Activated CD4-positive, alpha-beta memory T cell treated with anti-CD3 and anti-CD28 coated beads, Interleukin-2, amount 10 ng/mL, durations not matched to agents 7 days and 5 days (primary cell): ENCODE results near the gene CASKIN2. TPM values are rescaled to one million over a fixed set of nuclear protein-coding genes. Genes with fewer than 3 reads are reported as not detected.
"Not testable (repeated sequence)": the region's sequence is repeated elsewhere in the genome, so short reads cannot be mapped to it uniquely, and the experiment has no call there.

Experiments
- CTCF ChIA-PET: fragments of 350-600 bp; sonication (Branson Sonifier 250); formaldehyde crosslinking; loops from one replicate; lab custom pipeline; 2021; ENCODE audit warnings: antibody characterized with exemption, inconsistent platforms; lab: Charles Lee
- POLR2A ChIA-PET: fragments of 350-600 bp; sonication (Branson Sonifier 250); formaldehyde crosslinking; loops from one replicate; lab custom pipeline; 2021; ENCODE audit warnings: antibody characterized with exemption; lab: Charles Lee
- DNase-seq: peaks from one replicate; pipeline ENCODE4 v3.0.0-alpha.2; 2020
- H3K27ac Mint-ChIP-seq: one replicate; pipeline ENCODE4 v1.8.0; 2021; ENCODE audit warnings: mild to moderate bottlenecking, mixed read lengths
- H3K27me3 Mint-ChIP-seq: one replicate; pipeline ENCODE4 v1.8.0; 2021; ENCODE audit warnings: mixed read lengths
- H3K36me3 Mint-ChIP-seq: one replicate; pipeline ENCODE4 v1.8.0; 2021; ENCODE audit warnings: low read depth, mixed read lengths
- H3K4me1 Mint-ChIP-seq: one replicate; pipeline ENCODE4 v1.8.0; 2021; ENCODE audit warnings: mixed read lengths
- H3K4me3 Mint-ChIP-seq: one replicate; pipeline ENCODE4 v1.8.0; 2021; ENCODE audit warnings: mild to moderate bottlenecking, mixed read lengths
- H3K9me3 Mint-ChIP-seq: one replicate; pipeline ENCODE4 v1.8.0; 2021; ENCODE audit warnings: mixed read lengths
- total RNA-seq, 2 experiments: library from RNA; stranded (reverse); gene quantifications; one replicate each; pipeline ENCODE4 v1.2.3, GENCODE V29; 2021

Gene CASKIN2
- total RNA-seq, 2 experiments from 2014 or later = 1.5 to 1.9 TPM

DNA sequence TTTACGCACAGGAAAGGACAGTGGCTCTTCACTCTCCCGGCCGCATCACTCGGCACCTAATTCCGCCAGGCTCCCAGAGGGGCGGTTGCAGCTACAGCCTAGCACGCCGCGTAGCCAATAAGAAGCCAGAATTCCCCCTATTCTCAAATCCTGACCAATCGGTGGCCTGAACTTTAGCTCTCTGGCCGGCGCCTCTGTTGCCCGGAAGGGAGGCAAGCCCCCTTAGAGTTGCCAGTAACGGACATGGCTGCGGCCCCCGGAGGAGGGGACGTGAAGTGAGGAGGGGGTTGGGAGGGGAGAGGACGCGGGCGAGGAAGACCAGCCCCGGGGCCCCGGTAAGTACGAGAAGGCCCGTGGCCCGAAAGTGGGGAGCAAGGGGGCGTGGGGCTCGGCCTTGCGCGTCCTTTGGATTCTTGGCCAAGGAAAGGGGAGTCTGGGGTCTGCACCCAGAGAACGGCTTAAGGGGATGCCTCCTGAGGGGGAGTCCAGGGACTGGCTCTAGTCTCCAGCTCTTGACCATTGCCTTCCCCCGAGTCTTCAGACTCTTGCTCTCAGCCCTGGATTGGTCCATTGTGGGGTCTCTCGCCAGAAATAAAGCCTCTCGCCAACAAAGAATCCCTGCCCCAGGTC, 58.8 kb downstream of the CASKIN2 start, which contains the start of gene TMEM94:
TMEM94 (plus strand) TSS at position 219 of the 630 bp plus-strand sequence. CDS start 15,271 bp downstream, outside the sequence.
- Mint-ChIP-seq H3K9me3 (no peaks in the 10 kb centered on the region), H3K4me3 (peak within 1 kb of the TSS; percentile 87), H3K4me1 (peaks cover 35% of the 10 kb centered on the region), H3K27me3 (no peaks in the 10 kb centered on the region), H3K27ac (peak within 1 kb of the TSS; percentile 72), H3K36me3 (no peaks in the 10 kb centered on the region)
- DNase-seq = peak; percentile 94
- CTCF ChIA-PET = interaction anchor here (0.8 to 2.6 kb wide), 20 partner anchors 9 to 333 kb away, joined by 3 to 14 read pairs (median 4); partner anchors contain the start of genes GGA3, LLGL2, MIF4GD and MRPS7
- POLR2A ChIA-PET = interaction anchor here (0.7 to 2.5 kb wide), 34 partner anchors 9 to 583 kb away, joined by 3 to 13 read pairs (median 4); partner anchors contain the start of genes FDXR, GGA3, MIF4GD and MRPS7

DNA sequence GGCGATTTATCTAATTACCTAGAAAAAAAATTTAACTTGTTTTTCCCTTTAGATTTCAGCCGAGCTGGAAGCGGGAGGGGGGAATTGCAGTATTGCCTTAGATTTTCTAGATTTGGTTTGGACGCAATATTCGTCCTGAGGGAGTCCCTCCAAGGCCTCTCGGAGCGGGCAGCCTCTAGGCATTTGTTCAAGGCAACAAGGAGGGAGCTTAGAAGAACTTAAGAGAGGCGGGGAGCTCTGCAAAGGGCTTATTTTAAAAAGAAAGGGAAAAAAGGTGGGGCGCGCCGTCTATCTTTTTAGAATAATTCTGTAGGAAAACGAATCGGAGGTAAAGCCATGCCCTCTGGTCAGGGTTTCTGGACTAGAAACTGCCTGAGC, 59.3 kb downstream of the CASKIN2 start:
- Mint-ChIP-seq H3K27ac (peak overlapping the region; percentile 72), H3K4me3 (peak overlapping the region; percentile 87), H3K4me1 (peaks cover 35% of the 10 kb centered on the region), H3K9me3 (no peaks in the 10 kb centered on the region), H3K36me3 (no peaks in the 10 kb centered on the region), H3K27me3 (no peaks in the 10 kb centered on the region)
- POLR2A ChIA-PET = interaction anchor here (0.7 to 2.5 kb wide), 31 partner anchors 8 to 583 kb away, joined by 3 to 13 read pairs (median 4); partner anchors contain the start of genes FDXR, GGA3, MIF4GD and MRPS7
- DNase-seq = no peak
- CTCF ChIA-PET = interaction anchor here (0.8 to 2.6 kb wide), 20 partner anchors 9 to 332 kb away, joined by 3 to 14 read pairs (median 4); partner anchors contain the start of genes GGA3, LLGL2, MIF4GD and MRPS7

DNA sequence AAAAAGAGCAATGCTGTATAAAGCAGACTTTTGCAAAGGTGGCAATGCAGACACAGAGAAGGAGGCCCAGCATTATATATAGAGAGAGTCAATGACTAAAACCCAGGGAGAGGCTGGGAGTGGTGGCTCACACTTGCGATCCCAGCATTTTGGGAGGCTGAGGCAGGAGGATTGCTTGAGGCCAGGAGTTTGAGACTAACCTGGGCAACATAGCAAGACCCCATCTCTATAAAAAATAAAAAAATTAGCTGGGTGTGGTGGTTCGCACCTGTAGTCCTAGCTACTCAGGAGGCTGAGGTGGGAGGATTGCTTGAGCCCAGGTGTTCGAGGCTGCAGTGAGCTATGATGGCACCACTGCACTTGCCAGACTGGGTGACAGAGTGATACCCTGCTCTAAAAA, 60.7 kb downstream of the CASKIN2 start:
- ChIA-PET CTCF (interaction anchor here (1.6 kb wide), 1 partner anchor 299 kb away, joined by 4 read pairs; no protein-coding TSS in a partner anchor), POLR2A (interaction anchor here (2.5 kb wide), 1 partner anchor 184 kb away, joined by 9 read pairs; the partner anchor contains the start of gene MIF4GD)
- not testable (repeated sequence) for H3K27me3 Mint-ChIP-seq, H3K4me3 Mint-ChIP-seq, DNase-seq, H3K36me3 Mint-ChIP-seq, H3K27ac Mint-ChIP-seq, H3K9me3 Mint-ChIP-seq
- peaks cover 31% of the 10 kb centered on the region for H3K4me1 Mint-ChIP-seq

DNA sequence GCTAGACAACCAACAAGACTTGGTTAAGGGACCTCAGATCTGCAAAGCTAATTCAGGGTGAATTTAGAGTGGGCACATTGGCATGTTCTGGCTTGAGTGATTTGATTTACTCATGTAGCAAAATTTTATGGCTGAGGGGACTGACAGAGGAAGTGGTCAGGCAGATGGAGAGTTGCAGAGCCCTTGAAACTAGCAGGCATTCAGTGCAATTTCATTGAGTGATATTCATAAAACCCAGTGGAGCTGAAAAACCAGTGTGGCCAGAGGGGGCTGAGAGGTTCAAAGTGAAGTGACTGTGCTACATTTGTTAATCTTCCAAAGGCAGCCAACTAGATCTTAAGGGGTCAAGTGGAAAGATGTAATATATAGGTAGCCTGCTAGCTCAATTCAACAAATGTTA, 61.1 kb downstream of the CASKIN2 start:
- no peak for DNase-seq
- Mint-ChIP-seq H3K4me1 (peaks cover 28% of the 10 kb centered on the region), H3K27me3 (no peaks in the 10 kb centered on the region), H3K9me3 (no peaks in the 10 kb centered on the region), H3K27ac (no peak overlapping the region), H3K36me3 (no peaks in the 10 kb centered on the region), H3K4me3 (no peak overlapping the region)
- ChIA-PET CTCF (interaction anchor here (1.6 kb wide), 1 partner anchor 299 kb away, joined by 4 read pairs; no protein-coding TSS in a partner anchor), POLR2A (interaction anchor here (0.7 to 1.3 kb wide), 3 partner anchors 22 to 248 kb away, joined by 3 read pairs; partner anchors contain the start of gene GRB2)

DNA sequence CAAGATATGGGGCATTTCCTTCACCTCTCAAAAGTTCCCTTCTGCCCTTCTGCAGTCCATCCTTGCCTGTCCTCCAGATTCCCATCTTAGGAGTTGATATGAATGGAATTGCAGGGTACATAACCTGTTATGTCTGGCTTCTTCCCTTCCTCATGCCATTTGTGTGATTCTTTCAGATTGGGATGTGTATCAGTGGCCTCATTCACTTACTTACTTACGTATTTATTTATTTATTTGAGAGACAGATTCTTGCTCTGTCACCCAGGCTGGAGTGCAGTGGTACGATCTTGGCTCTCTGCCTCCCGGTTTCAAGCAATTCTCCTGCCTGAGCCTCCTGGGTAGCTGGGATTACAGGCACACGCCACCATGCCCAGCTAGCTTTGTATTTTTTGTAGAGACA, 65.1 kb downstream of the CASKIN2 start:
- Mint-ChIP-seq H3K36me3 (no peaks in the 10 kb centered on the region), H3K9me3 (no peaks in the 10 kb centered on the region), H3K4me1 (peaks cover 9% of the 10 kb centered on the region), H3K27ac (no peak overlapping the region), H3K27me3 (no peaks in the 10 kb centered on the region), H3K4me3 (no peak overlapping the region)
- CTCF ChIA-PET = interaction anchor here (0.7 kb wide), 1 partner anchor 111 kb away, joined by 3 read pairs; no protein-coding TSS in a partner anchor
- DNase-seq = no peak
- POLR2A ChIA-PET = no interaction called here

Other genes with a start within 250 kb of the CASKIN2 start
- 10 to 100 TPM; 54.8 to 60.3 TPM for gene MIF4GD, start 244.3 kb downstream of the CASKIN2 start, total RNA-seq
- 10 to 100 TPM; 24.3 to 27.9 TPM for gene SLC25A19, start 226.1 kb downstream of the CASKIN2 start, total RNA-seq
- gene GRB2, start 109.9 kb downstream of the CASKIN2 start, total RNA-seq = 100 to 1,000 TPM; 130 to 132 TPM
- 10 to 100 TPM; 76.4 to 81.9 TPM for gene TMEM94, start 58.9 kb downstream of the CASKIN2 start, total RNA-seq
- 10 to 100 TPM; 55.6 to 60.5 TPM for gene TSEN54, start 991 bp upstream of the CASKIN2 start, total RNA-seq
- gene LLGL2, start 10.2 kb upstream of the CASKIN2 start, total RNA-seq = 10 to 100 TPM; 25.9 to 27.8 TPM
- gene MYO15B, start 72.3 kb upstream of the CASKIN2 start, total RNA-seq = 10 to 100 TPM; 11.3 to 13.7 TPM
- gene SMIM5, start 117.9 kb upstream of the CASKIN2 start, total RNA-seq = not detected
- 10 to 100 TPM; 38.3 TPM for gene RECQL5, start 151.6 kb upstream of the CASKIN2 start, total RNA-seq
- 10 to 100 TPM; 87.2 to 89.6 TPM for gene SAP30BP, start 151.8 kb upstream of the CASKIN2 start, total RNA-seq
- under 1 TPM; 0.43 to 0.68 TPM for gene ITGB4, start 205.9 kb upstream of the CASKIN2 start, total RNA-seq
- gene GALK1, start 249.7 kb upstream of the CASKIN2 start, total RNA-seq = 10 to 100 TPM; 40.0 to 40.6 TPM